Measurements from ENCODE around the gene SAP25. TPM values are rescaled to one million over a fixed set of nuclear protein-coding genes. Genes with fewer than 3 reads are reported as not detected.
A peak's percentile ranks its signal among the peaks of the same experiment; 100 is the strongest.

The SAP25 gene
- total RNA-seq, 2 donors from 2014 or later, result 0.81 to 1.1 TPM

DNA sequence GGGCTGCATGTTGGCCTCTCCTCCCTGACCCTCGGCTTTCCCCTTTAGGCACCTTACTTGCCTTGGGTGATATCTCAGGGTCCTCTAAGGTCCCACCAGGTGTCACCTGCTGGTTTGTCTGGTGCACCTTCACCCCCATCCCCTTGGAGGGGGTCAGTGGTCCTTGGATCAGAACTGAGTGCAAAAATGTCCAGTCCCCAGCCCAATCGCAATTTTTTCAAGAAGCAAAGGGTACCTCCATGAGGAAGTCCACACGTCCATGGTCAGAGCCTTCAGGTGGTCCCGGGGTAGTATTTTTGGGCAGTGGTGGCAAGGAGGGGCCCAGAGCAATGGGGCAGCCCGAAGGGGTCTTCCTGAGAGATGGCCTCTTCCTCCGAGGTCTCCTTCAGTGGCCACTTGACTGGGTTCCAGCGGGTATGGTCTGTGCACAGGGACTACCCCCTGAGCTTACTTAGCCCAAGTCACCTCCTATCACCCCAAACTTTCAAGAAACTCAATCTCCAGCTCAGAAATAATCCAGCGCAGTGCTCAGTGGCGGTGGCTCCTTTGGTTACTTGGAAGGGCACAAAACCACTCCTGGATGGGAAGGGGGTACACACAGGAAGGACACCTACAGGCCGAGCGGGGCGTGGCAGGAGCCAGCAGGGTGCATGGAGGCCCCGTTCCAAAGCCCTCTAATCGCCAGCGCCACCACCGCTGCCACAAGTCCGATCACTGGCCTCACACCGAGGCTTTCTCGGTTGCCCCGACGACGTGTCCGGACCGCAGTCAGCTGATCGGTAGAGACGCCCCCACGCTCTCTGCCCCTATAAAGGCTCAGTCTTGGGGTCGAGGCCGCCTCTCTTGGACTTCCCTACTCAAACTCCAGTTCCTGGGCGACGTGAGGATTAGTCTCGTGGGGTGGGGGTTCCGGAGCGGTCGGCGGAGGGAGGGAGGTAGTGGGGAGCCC, 4.5 kb downstream of the SAP25 start:
- Histone ChIP-seq H3K9me3 (no peaks in the 10 kb centered on the region), H3K27ac (peak overlapping the region; percentile 38 to 44), H3K4me3 (peak overlapping the region; percentile 70), H3K36me3 (peaks cover 6% of the 10 kb centered on the region), H3K27me3 (replicated peaks; ENCODE audit: insufficient read depth) (no peaks in the 10 kb centered on the region), H3K4me1 (ENCODE audit: control insufficient read depth in 1 of 2, low read depth in 2 of 2) (peaks cover 8 to 14% of the 10 kb centered on the region in 2 donors)
- DNase-seq (ENCODE audit: low spot score) (no peak), ATAC-seq (ENCODE audit: insufficient number of reproducible peaks, low FRiP score, low read depth) (no peak)
- TF ChIP-seq, protein P1, sequence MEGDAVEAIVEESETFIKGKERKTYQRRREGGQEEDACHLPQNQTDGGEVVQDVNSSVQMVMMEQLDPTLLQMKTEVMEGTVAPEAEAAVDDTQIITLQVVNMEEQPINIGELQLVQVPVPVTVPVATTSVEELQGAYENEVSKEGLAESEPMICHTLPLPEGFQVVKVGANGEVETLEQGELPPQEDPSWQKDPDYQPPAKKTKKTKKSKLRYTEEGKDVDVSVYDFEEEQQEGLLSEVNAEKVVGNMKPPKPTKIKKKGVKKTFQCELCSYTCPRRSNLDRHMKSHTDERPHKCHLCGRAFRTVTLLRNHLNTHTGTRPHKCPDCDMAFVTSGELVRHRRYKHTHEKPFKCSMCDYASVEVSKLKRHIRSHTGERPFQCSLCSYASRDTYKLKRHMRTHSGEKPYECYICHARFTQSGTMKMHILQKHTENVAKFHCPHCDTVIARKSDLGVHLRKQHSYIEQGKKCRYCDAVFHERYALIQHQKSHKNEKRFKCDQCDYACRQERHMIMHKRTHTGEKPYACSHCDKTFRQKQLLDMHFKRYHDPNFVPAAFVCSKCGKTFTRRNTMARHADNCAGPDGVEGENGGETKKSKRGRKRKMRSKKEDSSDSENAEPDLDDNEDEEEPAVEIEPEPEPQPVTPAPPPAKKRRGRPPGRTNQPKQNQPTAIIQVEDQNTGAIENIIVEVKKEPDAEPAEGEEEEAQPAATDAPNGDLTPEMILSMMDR (IDR thresholded peaks at IDR 0.05), result peak; percentile 38

DNA sequence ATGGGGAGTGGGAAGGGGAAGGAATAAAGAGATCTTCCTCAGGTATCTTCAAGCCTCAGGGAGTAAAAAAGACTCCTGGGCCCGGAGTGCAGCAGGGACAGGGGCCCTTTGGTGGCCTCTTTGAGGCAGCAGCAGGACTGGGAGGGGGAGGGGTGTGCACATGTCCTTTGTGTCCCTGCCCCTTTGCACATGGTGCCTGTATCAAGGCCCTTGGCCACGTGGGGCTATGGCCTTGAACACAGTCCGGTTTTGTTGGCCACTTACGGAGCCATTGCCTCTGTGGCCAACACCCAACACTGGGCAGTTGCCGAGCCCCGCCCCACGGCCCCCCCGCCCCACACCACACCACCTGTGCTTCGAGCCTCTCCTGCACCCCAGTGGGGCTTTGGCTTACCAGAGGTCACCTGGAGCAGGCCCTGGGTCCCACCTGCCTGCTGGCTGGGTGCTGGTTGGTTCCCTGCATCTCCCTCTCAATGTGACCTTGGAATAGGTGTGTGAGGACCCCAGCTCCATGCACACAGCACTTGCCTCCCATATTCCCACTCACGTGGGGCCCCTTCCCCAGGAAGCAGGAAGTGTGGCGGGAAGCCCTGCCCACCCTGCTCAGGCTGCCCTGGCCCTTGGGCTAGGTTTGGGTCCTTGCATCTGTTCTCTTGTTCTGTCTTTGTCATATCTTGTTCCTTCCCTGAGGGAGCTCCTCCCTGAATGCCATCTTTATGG, 5.4 kb downstream of the SAP25 start:
- peaks cover 6% of the 10 kb centered on the region for H3K36me3 ChIP-seq
- no peaks in the 10 kb centered on the region for H3K9me3 ChIP-seq
- TF ChIP-seq, protein P1 (IDR thresholded peaks at IDR 0.05), result no peak
- H3K4me3 ChIP-seq, result no peak overlapping the region
- ATAC-seq (ENCODE audit: insufficient number of reproducible peaks, low FRiP score, low read depth) (no peak), DNase-seq (ENCODE audit: low spot score) (no peak)
- no peaks in the 10 kb centered on the region for H3K27me3 ChIP-seq (replicated peaks; ENCODE audit: insufficient read depth)
- H3K27ac ChIP-seq, result no peak overlapping the region
- H3K4me1 ChIP-seq (ENCODE audit: control insufficient read depth in 1 of 2, low read depth in 2 of 2), result peaks cover 8 to 14% of the 10 kb centered on the region in 2 donors

DNA sequence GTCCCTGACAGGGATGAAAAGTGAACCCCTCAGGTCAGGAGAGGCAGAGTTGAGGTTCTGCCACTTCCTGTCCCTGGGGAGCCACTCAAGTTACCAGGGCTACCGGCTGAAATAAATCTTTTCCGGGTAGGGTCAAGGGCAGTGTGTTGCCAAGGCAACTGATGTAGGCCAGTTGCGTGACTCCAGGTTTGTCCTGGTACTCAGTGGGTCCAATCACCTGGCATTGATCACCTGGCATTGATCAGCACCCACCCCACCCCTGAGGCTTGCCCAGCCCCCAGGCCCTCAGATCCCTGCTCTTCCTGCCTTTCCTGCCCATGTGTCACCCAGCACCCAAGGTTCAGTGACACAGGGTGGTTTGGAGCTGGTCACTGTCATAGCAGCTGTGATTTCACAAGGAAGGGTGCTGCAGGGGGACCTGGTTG, 5.9 kb downstream of the SAP25 start:
- Histone ChIP-seq H3K27me3 (replicated peaks; ENCODE audit: insufficient read depth) (no peaks in the 10 kb centered on the region), H3K4me1 (ENCODE audit: control insufficient read depth in 1 of 2, low read depth in 2 of 2) (peaks cover 8 to 14% of the 10 kb centered on the region in 2 donors), H3K27ac (no peak overlapping the region), H3K9me3 (no peaks in the 10 kb centered on the region), H3K36me3 (peaks cover 12% of the 10 kb centered on the region), H3K4me3 (no peak overlapping the region)
- ATAC-seq (ENCODE audit: insufficient number of reproducible peaks, low FRiP score, low read depth) (no peak), DNase-seq (ENCODE audit: low spot score) (no peak)
- TF ChIP-seq, protein P1 (IDR thresholded peaks at IDR 0.05), result no peak

DNA sequence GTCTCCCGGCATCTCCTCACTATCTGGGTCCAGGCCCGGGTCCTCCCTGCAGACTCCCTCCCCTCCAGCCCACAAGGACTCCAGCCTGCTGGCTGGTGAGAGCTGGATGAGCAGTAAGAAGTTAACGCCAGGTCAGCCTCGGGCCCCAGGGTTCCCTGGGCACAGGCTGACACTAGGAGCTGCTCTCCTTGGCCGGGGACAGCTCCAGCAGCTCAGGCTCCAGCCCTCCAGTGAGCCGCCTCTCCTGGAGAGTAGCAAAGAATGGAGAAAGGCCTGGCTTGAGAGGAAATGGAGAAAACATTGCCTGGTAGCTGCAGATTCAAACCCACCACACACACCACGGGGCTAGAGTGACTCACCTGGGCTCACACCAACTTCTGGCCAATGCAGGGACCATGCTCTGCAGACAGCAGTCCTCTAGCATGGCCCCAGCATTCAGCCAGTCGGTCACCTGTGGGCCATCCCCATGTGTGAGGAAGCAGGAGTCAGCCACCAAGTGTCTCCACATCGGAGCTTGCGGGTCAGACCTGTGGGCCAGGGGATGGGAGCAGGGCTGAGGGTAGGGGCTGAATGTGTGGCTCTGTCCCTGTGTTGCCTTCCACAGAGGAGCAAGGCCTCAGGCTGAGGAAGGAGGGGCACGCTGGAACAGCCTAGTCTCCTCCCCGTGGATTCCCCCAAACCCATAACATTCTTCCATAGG, 6.5 kb downstream of the SAP25 start:
- DNase-seq (ENCODE audit: low spot score) (no peak), ATAC-seq (ENCODE audit: insufficient number of reproducible peaks, low FRiP score, low read depth) (no peak)
- Histone ChIP-seq H3K27ac (no peak overlapping the region), H3K9me3 (no peaks in the 10 kb centered on the region), H3K36me3 (peaks cover 13% of the 10 kb centered on the region), H3K4me3 (no peak overlapping the region), H3K4me1 (ENCODE audit: control insufficient read depth in 1 of 2, low read depth in 2 of 2) (peaks cover 8 to 14% of the 10 kb centered on the region in 2 donors), H3K27me3 (replicated peaks; ENCODE audit: insufficient read depth) (no peaks in the 10 kb centered on the region)
- TF ChIP-seq, protein P1 (IDR thresholded peaks at IDR 0.05), result no peak
